Transverse colon (tissue), 4 donors: ENCODE data around the gene URGCP. TPM values are rescaled to one million over a fixed set of nuclear protein-coding genes. Genes with fewer than 3 reads are reported as not detected.

Experiments used
- DNase-seq: peaks from one replicate; pipeline ENCODE4 v3.0.0-alpha.2; 2019
- H3K27ac ChIP-seq, 4 donors: fragments of 200-600 bp; sonication (generic); 2 replicates each; pipeline ENCODE4 v1.5.1; 2016 to 2018; ENCODE audit warnings: inconsistent platforms in 4 of 4
- H3K27me3 ChIP-seq: fragments of 200-600 bp; sonication (generic); 2 replicates; pipeline ENCODE4 v1.5.1; 2017; ENCODE audit warnings: inconsistent platforms
- H3K36me3 ChIP-seq, 4 donors: fragments of 200-600 bp; sonication (generic); 2 replicates each; pipeline ENCODE4 v1.5.1; 2017 to 2019; ENCODE audit warnings: inconsistent platforms in 4 of 4
- H3K4me1 ChIP-seq, 4 donors: fragments of 200-600 bp; sonication (generic); 2 replicates each; pipeline ENCODE4 v1.5.1; 2017 to 2020; ENCODE audit warnings: inconsistent platforms in 4 of 4
- H3K4me3 ChIP-seq, 4 donors: fragments of 200-600 bp; sonication (generic); 1 replicate in 1 of 4; 2 replicates in 3 of 4; pipeline versions ENCODE4 v1.5.1 to v1.6.1; 2017 to 2019; ENCODE audit warnings: inconsistent platforms in 4 of 4
- H3K9me3 ChIP-seq, 2 donors: fragments of 200-600 bp; sonication (generic); 2 replicates each; pipeline ENCODE4 v1.5.1; 2017 to 2019; ENCODE audit warnings: inconsistent platforms in 2 of 2
- EP300 ChIP-seq: sonication (generic); formaldehyde crosslinking; IDR thresholded peaks from one replicate; pipeline ENCODE4 v1.6.1; 2017; ENCODE audit warnings: antibody characterized with exemption, low read depth
- POLR2A ChIP-seq: fragments of 450-650 bp; IDR thresholded peaks from one replicate; pipeline ENCODE4 v1.6.1; 2016; ENCODE audit warnings: antibody characterized with exemption, mild to moderate bottlenecking, moderate library complexity
- POLR2AphosphoS5 ChIP-seq, 3 donors: sonication (generic); formaldehyde crosslinking; IDR thresholded peaks; one replicate each; pipeline ENCODE4 v1.6.1; 2016; ENCODE audit warnings: antibody characterized with exemption in 3 of 3
- WGBS, 2 donors: methylation state at CpG; one replicate each; pipeline ENCODE4 v1.1.5; 2018; ENCODE audit warnings: low coverage in 1 of 2; 5-methylcytosine and 5-hydroxymethylcytosine counted together
- in situ Hi-C, 4 donors: fragments of 200-750 bp; cut with MboI; loops; one replicate each; pipeline versions ENCODE4 v1.15.0 to v1.15.1; 2017; ENCODE audit warnings: low sequenced_read_pairs in 3 of 4, low pct_ligation_motif_present in 1 of 4, low pct_unique_long_range_greater_than_20kb in 1 of 4
- intact Hi-C: fragments of 100-400 bp; cut with DNase I; formaldehyde crosslinking; loops from one replicate; pipeline ENCODE4 v1.15.1; 2023; ENCODE audit warnings: low total_unique reads
- total RNA-seq, 4 donors: library from RNA; depleted of rRNA; stranded (reverse); fragments of >200 nt; gene quantifications; one replicate each; pipeline ENCODE4 v1.1.0, GENCODE V29; 2016
- TF ChIP-seq, protein P1 (sequence below), 5 experiments: fragments of 200-600 bp in 3 of 5; fragments of 450-650 bp in 2 of 5; sonication (generic) in 3 of 5; IDR thresholded peaks; 1 replicate in 2 of 5; 2 replicates in 3 of 5; pipeline ENCODE4 v1.5.1; 2016 to 2017; ENCODE audit warnings: antibody characterized with exemption in 5 of 5, inconsistent platforms in 3 of 5, mild to moderate bottlenecking in 2 of 5, moderate library complexity in 1 of 5

The URGCP gene
- total RNA-seq, 4 donors from 2014 or later, result 54.5 to 84.2 (median 58.2) TPM

DNA sequence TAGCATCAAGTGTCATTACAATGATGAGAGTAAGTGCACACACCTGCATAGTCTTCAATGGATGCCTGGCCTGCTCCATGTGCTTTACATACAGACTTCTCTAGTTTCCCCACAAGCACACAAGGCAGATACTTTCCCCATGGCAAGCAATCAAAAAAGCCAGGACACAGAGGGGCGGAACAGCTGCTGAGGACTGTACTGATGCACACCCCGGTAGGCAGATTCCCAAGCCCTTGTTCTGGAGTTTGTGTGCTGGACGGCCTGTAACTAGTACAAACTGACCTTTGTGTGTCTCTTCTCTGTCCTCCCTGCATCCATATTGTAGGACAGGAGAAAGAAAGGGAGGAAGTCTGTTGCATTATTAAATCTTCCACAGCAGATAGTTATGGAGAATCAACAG, 45.6 kb upstream of the URGCP start:
- 81% methylated on average over 3 of the region's 3 CpGs; no CpG with 5 or more reads in 1 of the 2 donors for WGBS, 2 donors
- no peaks in the 10 kb centered on the region for H3K36me3 ChIP-seq

GRCh38 chr7:43944286-43944685, 37.9 kb upstream of the URGCP start:
- intact Hi-C loops (no loop called here), in situ Hi-C loops (no loop called here)
- WGBS, 2 donors, result 63 to 83% methylated on average over 2 to 4 of the region's 4 CpGs
- no peaks in the 10 kb centered on the region for H3K9me3 ChIP-seq
- no peak overlapping the region for H3K4me3 ChIP-seq
- DNase-seq, result no peak
- no peaks in the 10 kb centered on the region for H3K27me3 ChIP-seq
- TF ChIP-seq POLR2AphosphoS5 (IDR thresholded peaks at IDR 0.05) (no peak), EP300 (no peak), POLR2A (no peak)
- TF ChIP-seq, protein P1, sequence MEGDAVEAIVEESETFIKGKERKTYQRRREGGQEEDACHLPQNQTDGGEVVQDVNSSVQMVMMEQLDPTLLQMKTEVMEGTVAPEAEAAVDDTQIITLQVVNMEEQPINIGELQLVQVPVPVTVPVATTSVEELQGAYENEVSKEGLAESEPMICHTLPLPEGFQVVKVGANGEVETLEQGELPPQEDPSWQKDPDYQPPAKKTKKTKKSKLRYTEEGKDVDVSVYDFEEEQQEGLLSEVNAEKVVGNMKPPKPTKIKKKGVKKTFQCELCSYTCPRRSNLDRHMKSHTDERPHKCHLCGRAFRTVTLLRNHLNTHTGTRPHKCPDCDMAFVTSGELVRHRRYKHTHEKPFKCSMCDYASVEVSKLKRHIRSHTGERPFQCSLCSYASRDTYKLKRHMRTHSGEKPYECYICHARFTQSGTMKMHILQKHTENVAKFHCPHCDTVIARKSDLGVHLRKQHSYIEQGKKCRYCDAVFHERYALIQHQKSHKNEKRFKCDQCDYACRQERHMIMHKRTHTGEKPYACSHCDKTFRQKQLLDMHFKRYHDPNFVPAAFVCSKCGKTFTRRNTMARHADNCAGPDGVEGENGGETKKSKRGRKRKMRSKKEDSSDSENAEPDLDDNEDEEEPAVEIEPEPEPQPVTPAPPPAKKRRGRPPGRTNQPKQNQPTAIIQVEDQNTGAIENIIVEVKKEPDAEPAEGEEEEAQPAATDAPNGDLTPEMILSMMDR (IDR thresholded peaks at IDR 0.05), result no peak
- peaks cover 0 to 15% (median 5%) of the 10 kb centered on the region in 4 donors for H3K4me1 ChIP-seq
- H3K36me3 ChIP-seq, result no peaks in the 10 kb centered on the region
- H3K27ac ChIP-seq, result no peak overlapping the region

More for the DNA sequence above, 45.6 kb upstream of the URGCP start:
- TF ChIP-seq, protein P1 (IDR thresholded peaks at IDR 0.05), result no peak
- TF ChIP-seq POLR2A, result no peak
- no peak for TF ChIP-seq EP300
- TF ChIP-seq POLR2AphosphoS5 (IDR thresholded peaks at IDR 0.05), result no peak
- intact Hi-C loops (no loop called here), in situ Hi-C loops (no loop called here)
- Histone ChIP-seq H3K27ac (no peak overlapping the region), H3K27me3 (no peaks in the 10 kb centered on the region), H3K4me3 (no peak overlapping the region), H3K4me1 (no peaks in the 10 kb centered on the region), H3K9me3 (no peaks in the 10 kb centered on the region)
- DNase-seq, result no peak

GRCh38 chr7:43943417-43944187, 37.2 kb upstream of the URGCP start:
- H3K9me3 ChIP-seq, result no peaks in the 10 kb centered on the region
- no peak overlapping the region for H3K4me3 ChIP-seq
- no peak for TF ChIP-seq POLR2AphosphoS5 (IDR thresholded peaks at IDR 0.05)
- no peak for TF ChIP-seq POLR2A
- no peak for TF ChIP-seq EP300
- TF ChIP-seq, protein P1 (IDR thresholded peaks at IDR 0.05), result no peak
- peaks cover 0 to 15% (median 5%) of the 10 kb centered on the region in 4 donors for H3K4me1 ChIP-seq
- WGBS, 2 donors, result 77% methylated on average over 13 of the region's 13 CpGs; no CpG with 5 or more reads in 1 of the 2 donors
- in situ Hi-C loops, result no loop called here
- H3K27ac ChIP-seq, result peak overlapping the region in 1 of 4 donors; percentile 15
- no peaks in the 10 kb centered on the region for H3K36me3 ChIP-seq
- peak; percentile 33 for DNase-seq
- intact Hi-C loops, result no loop called here
- no peaks in the 10 kb centered on the region for H3K27me3 ChIP-seq

DNA sequence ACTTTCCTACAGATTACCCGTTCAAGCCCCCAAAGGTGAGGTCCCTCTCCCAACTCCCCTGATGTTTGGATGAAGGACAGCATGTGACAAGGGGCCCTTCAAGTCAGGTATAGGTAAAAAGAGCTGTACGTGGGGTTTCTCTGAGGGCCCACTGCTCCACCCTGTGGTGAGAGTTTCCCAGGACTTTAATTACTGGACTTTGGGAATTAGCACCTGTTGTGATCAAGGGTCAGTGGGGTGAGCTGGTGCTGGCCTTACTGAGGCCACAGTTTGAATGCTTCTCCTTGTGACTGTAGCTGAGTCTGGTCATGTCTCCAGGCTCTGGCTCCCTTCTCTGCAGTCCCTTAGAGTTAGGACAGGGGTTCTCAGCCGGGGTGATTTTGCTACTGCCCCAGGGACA, 36.6 kb upstream of the URGCP start:
- in situ Hi-C loops, result no loop called here
- H3K36me3 ChIP-seq, result no peaks in the 10 kb centered on the region
- peaks cover 0 to 15% (median 5%) of the 10 kb centered on the region in 4 donors for H3K4me1 ChIP-seq
- TF ChIP-seq, protein P1 (IDR thresholded peaks at IDR 0.05), result peak in 3 of 5 experiments; percentile 14 to 22 (median 21)
- TF ChIP-seq POLR2AphosphoS5 (IDR thresholded peaks at IDR 0.05), result no peak
- TF ChIP-seq EP300, result no peak
- no peak for TF ChIP-seq POLR2A
- intact Hi-C loops, result no loop called here
- 58 to 90% methylated on average over 1 to 3 of the region's 3 CpGs for WGBS, 2 donors
- no peak overlapping the region for H3K4me3 ChIP-seq
- H3K9me3 ChIP-seq, result no peaks in the 10 kb centered on the region
- DNase-seq, result peak; percentile 10
- H3K27ac ChIP-seq, result peak overlapping the region in 1 of 4 donors; percentile 15
- no peaks in the 10 kb centered on the region for H3K27me3 ChIP-seq
